LNCAP (cell line): ENCODE measurements around the gene WNT9B.

Experiments used
- CTCF ChIP-seq: fragments of 450-650 bp; IDR thresholded peaks from 2 replicates; pipeline ENCODE4 v1.5.1; 2017; ENCODE audit warnings: mild to moderate bottlenecking

Gene WNT9B

DNA sequence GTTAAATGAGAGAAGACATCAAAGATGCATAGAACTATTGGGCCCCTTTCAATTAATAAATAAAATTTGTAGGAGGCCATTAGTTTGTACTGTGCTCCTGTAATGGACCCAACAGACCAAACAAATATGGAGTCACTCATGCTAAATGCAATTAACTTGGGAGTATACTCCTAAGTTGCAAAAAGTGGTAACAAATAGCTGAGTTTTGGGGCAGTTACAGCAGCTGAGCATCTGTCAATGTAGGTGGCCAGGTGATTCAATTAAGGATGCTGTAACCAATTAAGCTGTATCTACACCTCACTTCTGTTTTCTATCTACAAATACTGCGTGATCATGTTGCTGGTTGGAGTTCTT, 34.9 kb downstream of the WNT9B start:
- TF ChIP-seq CTCF: no peak

DNA sequence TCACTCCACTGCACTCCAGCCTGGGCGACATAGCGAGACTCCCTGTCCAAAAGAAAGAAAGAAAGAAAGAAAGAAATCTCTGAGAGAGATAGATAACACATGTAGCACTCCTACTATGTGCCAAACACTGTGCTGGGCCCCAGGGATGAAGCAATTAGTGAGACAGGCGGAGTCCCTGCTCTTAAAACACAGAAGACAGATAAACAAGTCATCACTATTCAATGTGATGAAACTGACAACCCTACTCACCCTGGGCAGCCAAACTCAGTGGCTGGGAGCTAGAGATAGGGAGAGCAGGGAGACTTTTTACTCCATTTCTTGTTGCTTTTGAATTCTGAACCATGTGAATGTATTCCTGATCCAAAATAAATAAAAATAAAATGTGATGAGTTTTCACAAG, 36.3 kb downstream of the WNT9B start:
- TF ChIP-seq CTCF: no peak

- TF ChIP-seq CTCF: no peak
These were observed 37.3 kb downstream of the WNT9B start for GRCh38 chr17:46888727-46889126.

DNA sequence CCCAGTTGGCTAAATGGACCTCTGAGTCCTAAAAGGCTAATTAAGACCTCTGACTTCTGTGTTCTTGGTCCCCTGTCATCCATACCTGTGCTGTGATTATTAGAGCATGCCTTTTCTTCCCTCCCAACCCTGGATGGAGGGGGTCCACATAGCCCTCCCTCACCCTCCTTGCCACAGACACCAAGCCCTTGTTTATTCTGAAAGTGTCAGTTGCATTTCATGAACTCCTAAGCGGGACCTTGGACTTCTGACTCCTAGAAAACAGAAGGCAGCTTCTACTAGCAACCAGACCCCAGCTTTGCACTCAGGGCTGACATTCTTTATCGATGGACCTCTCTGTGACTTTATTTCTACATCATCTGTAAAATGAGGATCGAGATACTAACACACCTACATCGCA, 38.1 kb downstream of the WNT9B start:
- no peak for TF ChIP-seq CTCF

DNA sequence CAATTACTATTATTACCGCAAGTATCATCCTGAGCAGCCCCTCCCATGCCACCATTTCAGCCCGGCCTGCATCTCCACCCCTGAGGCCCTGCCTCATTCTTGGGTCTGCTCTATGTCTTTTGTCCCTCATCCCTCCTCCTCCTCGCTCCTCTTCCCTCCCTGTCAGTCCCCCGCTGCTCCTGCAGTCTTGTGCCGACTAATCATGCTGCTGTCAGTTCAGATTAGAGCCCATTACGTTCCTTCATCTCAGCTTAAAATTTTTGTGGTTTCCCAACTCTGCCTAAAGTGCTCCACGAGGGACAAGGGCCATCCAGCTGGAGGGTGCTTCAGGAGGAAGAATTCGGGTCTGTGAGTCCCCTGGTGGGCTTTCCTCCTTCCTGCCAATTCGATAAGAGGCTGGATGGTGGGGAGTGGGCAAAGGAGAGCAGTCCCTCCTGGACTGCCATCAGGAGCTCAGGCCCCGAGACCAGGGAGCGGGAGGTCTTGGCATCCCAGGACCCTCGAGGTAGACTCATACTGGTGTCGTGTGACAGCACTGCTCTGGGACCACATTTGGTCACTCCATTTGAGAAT, 38.7 kb downstream of the WNT9B start:
- no peak for TF ChIP-seq CTCF

- no peak for TF ChIP-seq CTCF
These were observed 39.3 kb downstream of the WNT9B start for GRCh38 chr17:46890638-46891037.

GRCh38 chr17:46892192-46892703, 40.9 kb downstream of the WNT9B start:
- no peak for TF ChIP-seq CTCF

- no peak for TF ChIP-seq CTCF
These were observed 42.6 kb downstream of the WNT9B start for GRCh38 chr17:46894024-46894423.
